ENCODE results near the gene RABL2B. TPM values are rescaled to one million over a fixed set of nuclear protein-coding genes. Genes with fewer than 3 reads are reported as not detected.
A peak's percentile ranks its signal among the peaks of the same experiment; 100 is the strongest.

Gene RABL2B
- total and polyA plus RNA-seq, 8 donors = 7.9 to 24.8 (median 15.2) TPM

DNA sequence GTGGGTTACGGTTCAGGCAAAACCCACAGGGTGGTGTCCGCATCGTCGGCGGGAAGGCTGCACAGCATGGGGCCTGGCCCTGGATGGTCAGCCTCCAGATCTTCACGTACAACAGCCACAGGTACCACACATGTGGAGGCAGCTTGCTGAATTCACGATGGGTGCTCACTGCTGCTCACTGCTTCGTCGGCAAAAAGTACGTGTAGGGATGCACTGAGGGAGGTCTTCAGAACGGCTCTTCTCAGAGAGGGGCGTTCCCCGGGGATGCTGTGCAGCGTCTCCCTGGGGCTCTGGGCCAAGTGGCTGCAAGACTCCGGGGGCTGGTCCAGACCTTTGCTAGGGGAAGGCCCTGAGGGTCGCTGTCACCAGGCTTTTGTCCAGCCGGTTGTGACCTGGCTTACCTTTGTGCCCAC lies 44.2 kb downstream of the RABL2B start:
- Histone ChIP-seq H3K4me1 (no peaks in the 10 kb centered on the region), H3K4me3 (no peak overlapping the region), H3K9me3 (no peaks in the 10 kb centered on the region), H3K27ac (no peak overlapping the region), H3K36me3 (no peaks in the 10 kb centered on the region), H3K27me3 (no peaks in the 10 kb centered on the region)
- ATAC-seq (no peak), FAIRE-seq (no peak), DNase-seq (peak in 3 of 6 donors; percentile 4 to 24 (median 6))
- intact Hi-C loops (cut with DNase I) = no loop called here
- WGBS, 2 donors = 63 to 71% methylated on average over 17 of the region's 17 CpGs
- no peak for TF ChIP-seq CTCF (IDR thresholded peaks at IDR 0.05)

DNA sequence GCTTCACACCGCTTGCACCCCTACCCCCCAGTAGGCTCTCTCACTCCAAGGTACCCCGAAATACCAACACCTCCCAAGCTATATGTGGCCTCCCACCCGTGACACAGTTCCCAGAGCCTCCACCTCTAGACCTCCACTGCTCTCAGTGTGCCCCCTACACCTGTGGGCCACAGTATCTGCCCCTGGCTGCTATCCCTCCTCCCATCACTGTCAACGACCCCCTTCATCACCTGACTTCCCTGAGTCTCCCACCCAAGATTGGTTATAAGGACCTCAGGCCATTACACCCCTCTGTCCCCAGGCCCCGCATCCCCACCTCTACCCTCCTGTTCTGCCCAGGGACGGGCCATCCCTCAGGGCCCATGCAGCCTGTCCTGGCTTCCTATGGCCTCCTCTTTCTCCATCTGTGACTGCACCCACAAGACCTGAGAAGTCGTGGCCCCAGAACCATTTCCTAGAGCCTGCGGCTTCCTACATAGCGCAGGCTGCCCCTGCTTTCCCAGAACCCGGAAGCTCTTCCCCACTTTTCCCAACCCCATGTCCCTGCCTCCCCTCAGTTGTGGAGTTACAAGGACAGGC lies 44.7 kb downstream of the RABL2B start:
- TF ChIP-seq CTCF (IDR thresholded peaks at IDR 0.05) = no peak
- Histone ChIP-seq H3K4me3 (no peak overlapping the region), H3K36me3 (no peaks in the 10 kb centered on the region), H3K27me3 (no peaks in the 10 kb centered on the region), H3K4me1 (no peaks in the 10 kb centered on the region), H3K9me3 (no peaks in the 10 kb centered on the region), H3K27ac (no peak overlapping the region)
- intact Hi-C loops (cut with DNase I) = no loop called here
- WGBS, 2 donors = 71 to 76% methylated on average over 10 of the region's 10 CpGs
- ATAC-seq = no peak
- no peak for FAIRE-seq
- peak in 3 of 6 donors; percentile 5 to 18 (median 9) for DNase-seq

DNA sequence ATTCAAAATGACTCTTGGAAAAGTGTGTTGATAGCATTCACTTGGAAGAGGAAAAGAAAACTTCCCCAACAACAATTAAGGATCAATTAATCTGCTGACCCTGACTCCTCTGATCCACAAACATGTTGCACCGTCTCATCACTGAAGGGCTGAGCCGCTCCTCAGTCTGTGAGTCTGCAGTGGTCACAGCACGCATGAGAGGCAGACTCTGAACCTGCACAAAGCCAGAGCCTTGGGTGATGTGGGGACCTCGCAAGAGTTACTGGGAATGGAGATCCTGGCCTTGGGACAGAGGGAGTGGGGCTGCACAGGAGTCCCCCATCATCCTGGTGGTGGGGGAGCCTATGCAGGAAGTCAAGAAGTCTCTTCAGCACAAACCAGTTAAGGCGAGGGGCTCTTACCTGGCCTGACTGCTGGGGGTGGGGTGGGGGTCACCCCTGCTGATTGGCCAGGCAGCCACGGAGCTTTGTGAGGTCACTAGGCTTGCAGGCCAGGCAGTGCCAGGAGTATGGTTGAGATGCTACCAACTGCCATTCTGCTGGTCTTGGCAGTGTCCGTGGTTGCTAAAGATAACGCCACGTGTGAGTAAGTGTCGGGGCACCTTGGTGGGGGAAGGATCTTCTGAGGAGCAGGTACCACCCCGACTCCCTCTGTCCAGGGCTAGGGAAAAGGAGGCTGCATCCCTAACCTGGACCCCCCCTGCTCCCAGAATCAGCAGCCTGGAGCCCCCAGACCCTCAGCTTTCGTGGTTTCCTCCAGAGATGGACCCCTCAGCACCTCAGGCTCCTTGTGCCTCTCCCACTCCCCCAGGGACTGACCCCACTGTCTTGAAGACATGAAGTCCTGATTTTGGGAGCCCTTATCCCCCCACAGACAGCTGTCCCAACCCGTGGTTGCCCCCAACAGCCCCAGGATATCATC lies 45.4 kb downstream of the RABL2B start, which contains the start of gene ACR:
TSS of gene ACR (plus strand) at position 477 of the 921 bp plus-strand sequence. CDS start at position 509, 32 bp downstream.
- ATAC-seq (no peak), FAIRE-seq (no peak), DNase-seq (peak in 3 of 6 donors; percentile 4 to 26 (median 9))
- no peaks in the 10 kb centered on the region for H3K9me3 ChIP-seq
- 60 to 67% methylated on average over 12 to 13 of the region's 13 CpGs for WGBS, 2 donors
- intact Hi-C loops (cut with DNase I) = no loop called here
- no peaks in the 10 kb centered on the region for H3K4me1 ChIP-seq
- no peak within 1 kb of the TSS for H3K4me3 ChIP-seq
- H3K36me3 ChIP-seq = no peaks in the 10 kb centered on the region
- TF ChIP-seq CTCF (IDR thresholded peaks at IDR 0.05) = no peak
- no peaks in the 10 kb centered on the region for H3K27me3 ChIP-seq
- H3K27ac ChIP-seq = no peak within 1 kb of the TSS

DNA sequence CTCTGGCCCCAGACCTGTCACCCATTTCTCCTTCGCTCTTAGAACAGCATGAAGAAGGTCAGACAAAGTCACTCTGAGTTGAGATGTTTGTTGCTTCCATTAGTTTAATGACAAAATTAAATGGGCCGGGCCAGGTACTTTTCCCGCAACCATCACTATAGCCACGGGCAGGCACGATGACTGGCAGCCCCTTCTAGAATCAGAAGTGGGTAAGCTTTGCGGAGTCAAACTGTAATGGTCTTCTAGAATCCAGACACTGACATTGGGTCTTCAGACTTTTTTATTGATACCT lies 47.8 kb downstream of the RABL2B start:
- no peak for TF ChIP-seq CTCF (IDR thresholded peaks at IDR 0.05)
- intact Hi-C loops (cut with DNase I) = no loop called here
- H3K4me1 ChIP-seq = no peaks in the 10 kb centered on the region
- no peaks in the 10 kb centered on the region for H3K36me3 ChIP-seq
- DNase-seq = no peak
- no peaks in the 10 kb centered on the region for H3K9me3 ChIP-seq
- FAIRE-seq = no peak
- no peak overlapping the region for H3K27ac ChIP-seq
- ATAC-seq = no peak
- WGBS, 2 donors = 67 to 76% methylated on average over 6 of the region's 6 CpGs
- H3K27me3 ChIP-seq = peaks cover 0 to 10% (median 0%) of the 10 kb centered on the region in 4 donors
- H3K4me3 ChIP-seq = no peak overlapping the region

All from pancreas (tissue), 10 donors.